ENCODE measurements around the gene EPS15. TPM values are rescaled to one million over a fixed set of nuclear protein-coding genes. Genes with fewer than 3 reads are reported as not detected.

The EPS15 gene
- polyA plus RNA-seq, 1 of the 3 experiments (the other 2 are of a cell fraction), result 17.0 TPM

GRCh38 chr1:51331206-51332100, 187.6 kb downstream of the EPS15 start (continued):
- TF ChIP-seq REST (IDR thresholded peaks at IDR 0.05; ENCODE audit: low read depth, low read length) (no peak; the same call in 1 of the 2 replicates), JUND (IDR thresholded peaks at IDR 0.05) (peak; percentile 55)

- CTCF ChIA-PET, result interaction anchor here (0.6 to 1.9 kb wide), 9 partner anchors 10 to 858 kb away, joined by 3 to 4 read pairs (median 3); no protein-coding TSS in a partner anchor
- Histone ChIP-seq H2AFZ (ENCODE audit: low read depth) (peak within 1 kb of the TSS; percentile 76; the same call in 1 of the 2 replicates), H3K4me3 (ENCODE audit: low read depth in 2 of 2, low read length in 1 of 2) (peak within 1 kb of the TSS; percentile 53 to 58), H3K9me3 (no peaks in the 10 kb centered on the region), H4K20me1 (ENCODE audit: insufficient read depth) (no peaks in the 10 kb centered on the region), H3K79me2 (ENCODE audit: insufficient read depth) (no peaks in the 10 kb centered on the region), H3F3A (replicated peaks; ENCODE audit: insufficient read depth) (peaks cover 6% of the 10 kb centered on the region), H3K27me3 (ENCODE audit: insufficient read depth) (no peaks in the 10 kb centered on the region), H3K9me2 (no peaks in the 10 kb centered on the region), H3K9ac (no peak within 1 kb of the TSS), H3K36me3 (replicated peaks in 1 of 2; ENCODE audit: control insufficient read depth in 1 of 2, insufficient read depth in 2 of 2, low read length in 1 of 2) (no peaks in the 10 kb centered on the region), H3K4me2 (peak within 1 kb of the TSS; percentile 75), H3K27ac (ENCODE audit: low read depth in 2 of 2, low read length in 1 of 2) (0 out of 4 replicates have a peak within 1 kb of the TSS, but pooled peaks of 1 of the 2 experiments have one; percentile 23), H3K4me1 (ENCODE audit: control insufficient read depth in 1 of 2, insufficient read depth in 2 of 2, low read depth in 1 of 2, low read length in 1 of 2) (peaks cover 5 to 29% of the 10 kb centered on the region in 2 experiments; a peak in 2 of 4 replicates)
- DNase-seq, result peak; percentile 78
- TF ChIP-seq ELF1 (IDR thresholded peaks at IDR 0.05) (no peak), TAF1 (IDR thresholded peaks at IDR 0.05; ENCODE audit: borderline replicate concordance, low read depth, low read length) (no peak), SMC3 (IDR thresholded peaks at IDR 0.05; ENCODE audit: low read depth, low read length) (no peak), FOSL2 (IDR thresholded peaks at IDR 0.05; ENCODE audit: borderline replicate concordance, low read depth) (no peak), JUND (IDR thresholded peaks at IDR 0.05) (no peak), NRF1 (IDR thresholded peaks at IDR 0.05; ENCODE audit: low read depth, low read length) (no peak), RAD21 (IDR thresholded peaks at IDR 0.05; ENCODE audit: low read length) (no peak), FOXM1 (IDR thresholded peaks at IDR 0.05; ENCODE audit: low read depth) (no peak), TCF12 (IDR thresholded peaks at IDR 0.05) (no peak), TEAD4 (IDR thresholded peaks at IDR 0.05; ENCODE audit: borderline replicate concordance, insufficient read depth) (no peak), NFIC (IDR thresholded peaks at IDR 0.05; ENCODE audit: borderline replicate concordance) (no peak)
- 44% methylated on average over 7 of the region's 87 CpGs for WGBS (ENCODE audit: low lambda C conversion rate)
- POLR2A ChIA-PET, result interaction anchor here (0.6 kb wide), 1 partner anchor 12 kb away, joined by 3 read pairs; no protein-coding TSS in a partner anchor
Observed at GRCh38 chr1:51330331-51331201, 188.5 kb downstream of the EPS15 start, which contains the start of gene TTC39A. Gene TTC39A, minus strand, starts transcription at chr1:51330562. Its CDS starts 85 bp downstream, at chr1:51330477.

Data from SK-N-SH (cell line).